Germinal center (tissue), 1 donor: ENCODE measurements around the gene MYLK4.

Experiments
- DNase-seq: peaks from one replicate; pipeline ENCODE4 v3.0.0; 2012; ENCODE audit warnings: mixed read lengths, low spot score

Gene MYLK4

DNA sequence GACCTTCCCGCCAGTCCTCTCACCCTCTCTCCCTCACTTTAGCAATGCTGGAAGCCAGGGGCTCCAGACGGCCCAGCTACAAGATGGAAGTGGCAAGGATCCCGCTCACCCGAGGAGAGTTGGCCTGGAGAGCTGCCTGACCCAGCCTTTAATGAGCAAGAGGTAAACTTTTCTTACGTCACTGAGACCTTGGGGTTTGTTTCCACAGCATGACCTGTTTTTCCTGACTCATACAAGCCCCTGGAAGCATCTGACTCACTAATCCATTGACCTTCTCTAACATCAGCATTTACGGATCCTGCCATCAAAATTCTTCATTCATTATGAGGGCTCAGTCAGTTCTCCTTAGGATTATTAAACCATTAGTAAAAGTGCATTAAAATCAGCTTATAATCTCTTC lies 120.4 kb downstream of the MYLK4 start:
- no peak for DNase-seq

DNA sequence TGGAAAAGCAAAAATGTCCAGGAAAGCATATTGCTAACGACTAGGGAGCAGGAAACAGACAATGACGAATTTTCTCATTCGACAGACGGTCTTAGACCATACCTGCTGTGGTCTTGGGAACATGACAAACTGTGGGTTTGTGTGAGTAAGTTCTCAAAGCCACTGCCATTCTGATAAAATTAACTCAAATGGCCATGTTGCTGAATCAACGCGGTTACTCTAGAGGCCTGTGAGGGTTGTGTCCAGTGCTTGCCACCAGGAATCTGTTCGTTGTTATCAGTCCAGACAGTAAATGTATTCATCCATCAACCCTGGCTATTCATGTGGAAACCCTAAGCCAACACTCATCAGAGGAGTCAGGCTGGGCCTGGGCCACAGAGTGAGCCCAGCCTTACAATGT lies 124.3 kb downstream of the MYLK4 start:
- no peak for DNase-seq

DNA sequence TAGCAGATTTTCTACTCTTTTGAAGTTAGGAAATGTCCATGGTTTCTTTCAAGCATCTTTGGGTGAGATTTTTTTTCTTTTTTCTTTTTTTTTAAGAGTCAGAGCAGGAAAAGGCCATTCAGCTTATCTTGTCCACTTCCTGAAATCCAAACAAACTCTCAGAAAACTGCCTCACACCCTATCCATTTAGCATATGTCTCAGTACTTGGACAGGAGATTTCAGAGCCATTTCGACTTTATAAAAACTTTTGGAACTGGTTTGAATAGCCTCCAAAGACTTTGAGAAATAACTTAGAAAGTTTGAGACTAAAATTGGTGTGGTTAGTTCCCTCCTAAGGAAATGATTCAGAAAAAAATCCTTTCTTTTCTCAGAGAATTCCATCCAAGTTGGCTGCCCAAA lies 125.1 kb downstream of the MYLK4 start:
- DNase-seq = no peak

DNA sequence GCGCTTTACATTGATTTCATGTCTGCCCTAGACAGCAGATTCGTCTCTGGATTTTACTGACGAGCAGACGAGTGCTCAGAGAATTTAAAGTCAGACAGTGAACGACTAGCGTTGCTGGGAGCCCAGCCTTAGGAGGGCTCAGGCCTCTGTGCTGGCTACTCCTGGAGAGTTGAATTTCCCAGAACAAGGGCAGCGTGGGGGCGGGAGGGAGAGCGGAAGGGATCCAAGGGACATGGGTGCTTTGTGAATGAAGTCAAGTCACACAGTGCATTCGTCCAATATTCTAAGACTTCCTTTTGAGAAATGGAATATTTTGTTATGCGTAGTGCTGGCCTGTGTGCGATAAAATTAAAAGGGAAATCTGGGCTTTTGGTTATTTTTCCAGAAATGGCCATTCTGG lies 126.5 kb downstream of the MYLK4 start:
- no peak for DNase-seq

DNA sequence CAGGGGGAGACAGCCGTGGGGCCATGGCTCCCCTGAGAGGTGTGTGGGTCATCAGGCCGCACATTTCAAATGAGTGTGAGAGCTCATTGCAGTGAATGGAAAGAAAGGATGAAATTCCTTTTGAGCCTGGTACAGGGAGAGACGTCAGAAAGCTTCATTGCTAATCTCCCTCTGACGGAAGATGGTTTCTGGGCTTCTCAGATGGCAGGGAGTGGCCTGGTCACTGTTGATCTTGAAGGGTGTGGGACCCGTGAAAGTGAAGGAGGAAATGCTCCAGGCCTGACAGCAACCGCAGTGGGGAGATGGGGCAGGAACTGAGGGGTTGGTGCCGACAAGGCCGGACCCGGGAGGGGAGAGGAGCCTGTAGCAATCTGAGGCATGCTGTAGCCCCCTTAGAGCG lies 127.4 kb downstream of the MYLK4 start:
- no peak for DNase-seq

DNA sequence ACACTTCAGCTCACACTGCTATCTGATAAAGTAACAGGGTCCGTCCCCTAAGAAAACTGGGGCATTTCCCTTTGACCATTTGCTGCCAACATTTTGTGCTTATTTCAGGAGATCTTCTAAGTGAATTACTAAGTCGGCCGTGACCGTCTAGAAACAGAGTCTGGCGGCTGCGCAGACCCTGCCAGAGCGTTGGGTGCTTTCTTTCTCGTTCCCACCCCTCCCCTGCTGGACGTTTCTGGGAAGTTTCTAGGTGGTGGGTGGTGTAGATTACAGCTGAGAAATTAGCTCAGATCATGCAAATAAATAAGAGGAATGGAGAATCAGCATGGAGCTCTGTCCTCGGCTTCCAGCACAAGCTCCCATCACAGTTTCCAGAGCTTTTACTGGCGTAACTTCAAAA lies 128.1 kb downstream of the MYLK4 start:
- no peak for DNase-seq

DNA sequence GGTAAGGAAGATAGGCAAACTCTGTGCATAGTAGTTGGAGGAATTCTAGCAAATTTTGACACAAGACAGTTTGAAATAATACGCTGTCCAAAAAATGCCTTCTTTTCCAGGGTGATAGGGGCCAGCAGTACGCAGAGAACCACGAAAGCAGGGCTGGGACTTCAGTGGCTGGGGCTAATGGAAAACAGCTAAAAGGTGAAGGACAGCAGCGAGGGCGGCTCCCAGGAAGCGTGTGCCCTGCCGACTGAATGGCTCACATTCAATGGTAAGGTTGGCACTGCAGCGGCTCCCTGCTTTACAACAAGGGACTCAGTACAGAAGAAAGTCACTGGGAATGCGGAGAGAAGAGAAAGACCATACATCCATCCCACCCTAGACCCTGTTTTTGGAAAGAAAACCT lies 131.1 kb downstream of the MYLK4 start:
- DNase-seq = no peak

DNA sequence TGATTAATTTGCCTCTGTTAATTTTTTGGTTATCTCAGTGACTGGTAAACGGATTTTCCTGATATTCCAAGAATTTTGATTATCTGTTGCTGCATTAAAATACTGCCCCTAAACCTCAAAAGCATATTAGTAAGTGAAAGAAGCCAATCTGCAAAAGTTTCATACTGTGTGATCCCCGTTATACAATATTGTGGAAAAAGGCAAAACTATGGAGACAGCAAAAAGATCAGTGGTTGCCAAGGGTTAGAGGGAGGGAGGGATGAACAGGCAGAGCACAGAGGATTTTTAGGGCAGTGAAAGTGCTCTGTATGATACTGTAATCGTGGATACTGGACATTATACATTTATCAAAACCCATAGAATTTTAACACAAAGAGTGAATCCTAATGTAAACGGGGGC lies 133.0 kb downstream of the MYLK4 start:
- no peak for DNase-seq

DNA sequence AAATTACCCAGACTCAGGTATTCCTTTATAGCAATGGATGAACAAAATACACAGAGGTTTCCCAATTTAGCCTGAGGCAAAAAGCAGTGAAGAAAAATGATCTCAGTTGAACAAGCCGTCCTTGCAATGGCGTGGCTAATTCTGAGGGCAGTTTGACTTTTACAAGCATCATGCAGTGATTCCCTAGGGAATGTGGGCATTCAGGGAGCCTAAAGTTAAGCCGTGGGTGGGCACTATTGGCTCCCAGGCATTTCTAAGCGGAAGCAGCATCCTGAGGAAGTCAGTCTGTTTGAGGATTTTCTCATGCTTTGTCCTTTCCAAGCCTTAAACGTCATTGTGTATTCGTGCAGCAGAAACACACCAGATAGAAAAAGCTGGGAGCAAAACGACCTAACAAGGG lies 133.9 kb downstream of the MYLK4 start:
- no peak for DNase-seq

DNA sequence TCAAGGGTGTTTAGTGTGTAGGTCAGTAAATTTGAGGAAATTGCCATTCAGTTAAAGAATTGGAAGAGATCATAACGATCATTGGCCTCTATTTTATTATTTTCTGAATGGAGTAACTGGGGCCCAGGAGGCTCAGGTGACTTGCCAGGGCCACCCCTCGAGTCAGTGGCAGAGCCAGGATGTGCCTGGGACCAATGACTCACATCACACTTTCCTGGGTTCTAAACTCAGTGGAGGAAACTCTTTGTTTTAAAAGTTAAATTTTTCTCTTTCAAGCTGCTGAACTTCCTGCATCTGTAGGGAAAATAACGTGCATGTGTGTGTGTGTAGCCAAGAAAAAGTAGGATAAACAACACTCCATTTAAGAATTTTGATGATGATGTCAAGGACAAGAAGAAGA lies 135.5 kb downstream of the MYLK4 start:
- DNase-seq = no peak

DNA sequence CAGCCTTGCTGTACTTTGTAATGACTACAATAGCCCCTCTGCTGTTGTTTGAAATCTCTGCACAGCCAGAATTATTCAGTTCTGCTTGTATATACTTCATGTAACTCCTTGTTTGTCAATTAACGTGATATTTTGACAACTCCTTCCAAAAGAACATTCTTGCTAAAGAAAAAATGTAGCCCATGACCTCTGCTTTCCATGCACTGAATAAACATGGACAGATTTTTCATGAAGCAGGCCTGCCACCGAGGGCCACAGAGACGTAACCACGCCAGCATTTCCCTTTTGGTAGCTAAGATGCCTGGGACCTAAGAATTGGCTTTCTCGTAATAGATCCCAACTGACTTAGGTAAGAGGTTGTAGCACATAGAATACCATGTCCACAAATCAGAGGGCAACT lies 135.9 kb downstream of the MYLK4 start:
- DNase-seq = no peak

DNA sequence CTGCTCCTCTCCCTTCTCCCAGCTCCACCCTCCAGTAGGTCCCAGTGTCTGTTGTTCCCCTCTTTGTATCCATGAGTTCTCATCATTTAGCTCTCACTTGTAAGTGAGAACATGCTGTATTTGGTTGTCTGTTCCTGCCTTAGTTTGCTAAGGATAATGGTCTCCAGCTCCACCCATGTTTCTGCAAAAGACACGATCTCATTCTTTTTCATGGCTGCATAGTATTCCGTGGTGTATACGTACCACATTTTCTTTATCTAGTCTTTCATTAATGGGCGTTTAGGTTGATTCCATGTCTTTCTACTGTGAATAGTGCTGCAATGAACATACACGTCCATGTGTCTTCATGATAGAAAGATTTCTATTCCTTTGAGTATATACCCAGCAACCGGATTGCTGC lies 136.6 kb downstream of the MYLK4 start:
- DNase-seq = no peak
